ENCODE data around the gene SLC39A11.

Gene SLC39A11

GRCh38 chr17:72603420-72604242 lies 488.9 kb downstream of the SLC39A11 start:
- DNase-seq, result no peak

GRCh38 chr17:72602517-72603419 lies 489.7 kb downstream of the SLC39A11 start:
- no peak for DNase-seq

- no peak for DNase-seq
These were observed 491.6 kb downstream of the SLC39A11 start for GRCh38 chr17:72600934-72601333.

GRCh38 chr17:72599891-72600290 lies 492.6 kb downstream of the SLC39A11 start:
- DNase-seq, result no peak

GRCh38 chr17:72598695-72599094 lies 493.8 kb downstream of the SLC39A11 start:
- no peak for DNase-seq

GRCh38 chr17:72597354-72598087 lies 495.0 kb downstream of the SLC39A11 start:
- DNase-seq, result no peak

Data from NCI-H1694 (cell line).